ENCODE results near the gene KLF11. TPM values are rescaled to one million over a fixed set of nuclear protein-coding genes. Genes with fewer than 3 reads are reported as not detected.
A peak's percentile ranks its signal among the peaks of the same experiment; 100 is the strongest.

KLF11 gene
- total RNA-seq, 1 donor from 2014 or later, result 30.4 TPM

- Histone ChIP-seq H3K27ac (peak overlapping the region; percentile 1), H3K27me3 (no peaks in the 10 kb centered on the region), H3K4me3 (no peak overlapping the region), H3K4me1 (peaks cover 21% of the 10 kb centered on the region), H3K36me3 (no peaks in the 10 kb centered on the region), H3K9me3 (no peaks in the 10 kb centered on the region)
- TF ChIP-seq CTCF (IDR thresholded peaks at IDR 0.05) (no peak), POLR2A (IDR thresholded peaks at IDR 0.05) (no peak), POLR2AphosphoS5 (IDR thresholded peaks at IDR 0.05; ENCODE audit: insufficient read depth in 1 of 2, low read depth in 1 of 2) (no peak)
- no peak for DNase-seq (ENCODE audit: extremely low spot score in 2 of 2)
- intact Hi-C loops (cut with DNase I), result no loop called here
These were observed 40.7 kb upstream of the KLF11 start for GRCh38 chr2:10002681-10003080.

- no peak for TF ChIP-seq CTCF (IDR thresholded peaks at IDR 0.05)
- TF ChIP-seq POLR2A (IDR thresholded peaks at IDR 0.05), result no peak
- peak; percentile 29 to 34 for TF ChIP-seq POLR2AphosphoS5 (IDR thresholded peaks at IDR 0.05; ENCODE audit: insufficient read depth in 1 of 2, low read depth in 1 of 2)
- H3K27me3 ChIP-seq, result no peaks in the 10 kb centered on the region
- DNase-seq (ENCODE audit: extremely low spot score in 2 of 2), result no peak
- peaks cover 29% of the 10 kb centered on the region for H3K4me1 ChIP-seq
- no peak overlapping the region for H3K4me3 ChIP-seq
- H3K27ac ChIP-seq, result peak overlapping the region; percentile 58
- no peaks in the 10 kb centered on the region for H3K36me3 ChIP-seq
- H3K9me3 ChIP-seq, result no peaks in the 10 kb centered on the region
- intact Hi-C loops (cut with DNase I), result no loop called here
These were observed 39.9 kb upstream of the KLF11 start for GRCh38 chr2:10003206-10004125.

- Histone ChIP-seq H3K4me3 (no peak overlapping the region), H3K27ac (peak overlapping the region; percentile 58), H3K9me3 (no peaks in the 10 kb centered on the region), H3K27me3 (no peaks in the 10 kb centered on the region), H3K4me1 (peaks cover 32% of the 10 kb centered on the region), H3K36me3 (no peaks in the 10 kb centered on the region)
- intact Hi-C loops (cut with DNase I), result no loop called here
- TF ChIP-seq CTCF (IDR thresholded peaks at IDR 0.05) (no peak), POLR2AphosphoS5 (IDR thresholded peaks at IDR 0.05; ENCODE audit: insufficient read depth in 1 of 2, low read depth in 1 of 2) (no peak), POLR2A (IDR thresholded peaks at IDR 0.05) (no peak)
- no peak for DNase-seq (ENCODE audit: extremely low spot score in 2 of 2)
These were observed 38.9 kb upstream of the KLF11 start for GRCh38 chr2:10004401-10004800.

- no peaks in the 10 kb centered on the region for H3K36me3 ChIP-seq
- H3K27ac ChIP-seq, result no peak overlapping the region
- H3K4me3 ChIP-seq, result no peak overlapping the region
- TF ChIP-seq CTCF (IDR thresholded peaks at IDR 0.05) (no peak), POLR2AphosphoS5 (IDR thresholded peaks at IDR 0.05; ENCODE audit: insufficient read depth in 1 of 2, low read depth in 1 of 2) (no peak), POLR2A (IDR thresholded peaks at IDR 0.05) (no peak)
- peaks cover 37% of the 10 kb centered on the region for H3K4me1 ChIP-seq
- intact Hi-C loops (cut with DNase I), result no loop called here
- no peaks in the 10 kb centered on the region for H3K9me3 ChIP-seq
- H3K27me3 ChIP-seq, result no peaks in the 10 kb centered on the region
- no peak for DNase-seq (ENCODE audit: extremely low spot score in 2 of 2)
These were observed 38.5 kb upstream of the KLF11 start for GRCh38 chr2:10004836-10005235.

Measured in vagina (tissue), 2 donors.